HG02852 (cell line): Measurements from ENCODE around the gene SEBOX.

Experiments used
- ATAC-seq: cut with Tn5 transposase; IDR thresholded peaks from one replicate; pipeline ENCODE4 v1.9.1; 2021; ENCODE audit warnings: mild to moderate bottlenecking, moderate library complexity; ENCODE audit not compliant: unreplicated experiment

SEBOX gene

DNA sequence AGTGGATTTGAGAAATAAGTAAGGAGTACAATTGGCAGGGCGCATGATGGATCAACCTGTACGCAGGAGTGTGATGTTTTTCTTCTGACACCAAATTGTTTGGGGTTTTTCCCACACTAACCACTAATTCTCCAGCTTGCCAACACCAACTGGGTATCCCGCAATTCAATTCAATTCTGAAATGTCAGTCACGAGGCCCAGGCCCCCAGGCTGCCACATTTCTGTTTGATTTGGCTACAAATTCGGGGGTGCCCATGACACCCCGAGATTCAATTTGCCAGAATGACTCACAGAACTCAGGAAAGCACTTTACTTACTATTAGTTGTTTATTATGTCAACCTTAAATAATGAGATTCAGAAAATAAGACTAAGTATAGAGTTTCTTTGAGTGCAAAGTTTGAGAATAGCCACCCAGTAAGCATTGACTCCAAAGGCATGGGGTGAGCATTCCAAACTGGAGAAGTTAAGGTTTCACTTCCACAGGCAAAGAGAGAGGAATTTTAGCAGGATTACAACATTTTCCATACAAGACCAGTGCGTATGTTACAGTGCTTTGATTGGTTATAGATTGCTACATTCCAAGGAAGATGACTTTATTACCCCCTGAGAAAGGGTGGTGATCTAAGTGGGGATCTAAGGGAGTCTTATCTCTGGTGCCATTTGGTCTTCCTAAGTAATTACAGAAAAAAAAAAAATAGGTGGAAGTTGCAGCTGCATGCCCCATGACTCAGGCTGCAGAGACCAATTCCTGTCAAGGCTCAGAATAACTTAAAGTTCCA is 29.5 kb upstream of the SEBOX start:
- no peak for ATAC-seq

DNA sequence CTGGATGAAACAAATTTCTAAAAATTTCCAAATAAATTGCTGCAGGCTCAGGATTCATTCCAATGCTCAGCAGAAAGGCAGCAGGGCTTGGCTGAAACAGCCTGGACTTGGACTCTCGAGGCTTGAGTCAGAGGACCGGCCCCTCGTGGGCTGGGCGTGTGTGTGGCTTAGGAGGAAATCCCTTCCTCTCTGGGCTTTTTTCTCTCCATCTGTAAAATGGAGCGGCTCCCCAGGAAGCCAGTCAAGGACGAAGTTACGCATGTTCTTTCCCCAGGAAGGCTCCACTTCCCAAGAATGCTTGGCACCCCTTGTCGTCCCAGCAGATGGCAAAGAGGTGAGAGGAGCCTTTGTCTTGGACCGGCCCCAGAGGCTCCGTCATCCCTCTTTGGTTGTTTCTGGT is 27.5 kb upstream of the SEBOX start:
- ATAC-seq: no peak

DNA sequence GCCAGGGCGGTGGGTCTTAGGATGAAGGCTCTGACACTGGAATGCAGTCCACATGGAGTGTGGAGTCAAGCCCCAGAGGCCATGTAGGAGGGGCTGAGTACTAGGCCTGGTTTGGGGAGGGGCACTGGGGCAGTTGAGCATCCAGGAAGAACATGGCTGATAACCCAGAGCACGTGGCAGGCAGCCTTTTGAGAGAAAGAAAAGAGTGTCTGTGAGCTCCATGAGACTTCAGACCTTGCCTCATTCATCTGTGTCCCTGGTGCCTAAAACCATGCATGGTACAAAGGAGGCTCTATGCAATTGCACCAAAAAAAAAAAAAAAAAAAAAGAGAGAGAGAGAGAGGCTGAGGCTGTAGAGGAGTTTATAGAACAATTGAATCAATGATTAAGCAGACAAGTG is 26.4 kb upstream of the SEBOX start:
- ATAC-seq: no peak

DNA sequence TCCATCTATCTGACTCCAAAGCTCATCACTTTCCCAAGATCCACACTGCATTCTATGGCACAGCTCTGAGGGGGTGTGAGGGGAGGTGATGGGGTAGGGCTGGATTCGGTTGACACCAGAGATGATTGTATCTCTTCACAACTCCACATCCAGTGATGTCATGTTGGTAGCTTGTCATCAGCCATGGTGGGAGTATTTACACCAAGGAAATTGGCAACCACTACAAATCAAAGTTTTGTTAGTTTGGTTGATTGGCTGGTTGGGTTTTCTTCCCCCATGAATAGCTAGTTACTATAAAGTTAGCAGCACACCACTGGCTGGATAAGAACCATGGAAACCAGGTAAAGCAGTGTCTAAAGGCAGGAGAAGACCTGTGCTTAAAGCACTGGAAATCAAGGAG is 26.0 kb upstream of the SEBOX start:
- no peak for ATAC-seq

DNA sequence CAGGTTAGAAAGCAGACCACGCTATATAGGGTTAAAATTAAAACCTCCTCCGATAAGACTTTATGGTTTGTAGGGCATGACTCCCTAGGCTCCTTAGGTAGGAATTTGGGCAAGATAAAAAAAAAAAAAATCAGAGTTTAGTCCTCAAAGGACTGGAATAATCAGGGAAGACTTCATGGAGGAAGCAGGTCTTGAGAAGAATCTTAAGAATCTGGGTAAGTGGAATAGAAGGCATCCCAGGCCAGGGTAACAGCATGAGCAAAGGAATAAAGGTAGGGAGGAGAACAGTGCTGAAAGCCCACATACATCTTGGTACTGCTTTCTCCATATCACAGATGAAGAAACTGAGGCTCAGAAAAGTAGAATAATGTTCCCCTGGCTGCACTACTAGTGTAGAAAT is 25.6 kb upstream of the SEBOX start:
- ATAC-seq: no peak

DNA sequence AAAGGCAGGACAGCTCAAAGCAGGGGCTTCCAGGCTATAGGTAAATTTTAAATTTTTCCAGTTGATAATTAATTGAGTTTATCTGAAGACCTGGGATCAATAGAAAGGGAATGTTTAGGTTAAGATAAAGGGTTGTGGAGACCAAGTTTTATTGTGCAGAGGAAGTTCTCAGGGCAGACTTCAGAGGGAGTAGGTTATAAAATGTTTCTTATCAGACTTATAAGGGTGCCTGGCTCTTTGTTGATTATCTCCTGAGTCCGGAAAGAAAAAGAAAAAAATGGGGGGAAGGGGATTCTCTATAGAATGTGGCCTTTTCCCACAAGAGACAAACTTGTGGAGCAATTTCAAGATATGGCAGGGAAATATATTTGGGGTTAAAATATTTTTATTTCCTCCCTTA is 25.1 kb upstream of the SEBOX start:
- ATAC-seq: no peak

DNA sequence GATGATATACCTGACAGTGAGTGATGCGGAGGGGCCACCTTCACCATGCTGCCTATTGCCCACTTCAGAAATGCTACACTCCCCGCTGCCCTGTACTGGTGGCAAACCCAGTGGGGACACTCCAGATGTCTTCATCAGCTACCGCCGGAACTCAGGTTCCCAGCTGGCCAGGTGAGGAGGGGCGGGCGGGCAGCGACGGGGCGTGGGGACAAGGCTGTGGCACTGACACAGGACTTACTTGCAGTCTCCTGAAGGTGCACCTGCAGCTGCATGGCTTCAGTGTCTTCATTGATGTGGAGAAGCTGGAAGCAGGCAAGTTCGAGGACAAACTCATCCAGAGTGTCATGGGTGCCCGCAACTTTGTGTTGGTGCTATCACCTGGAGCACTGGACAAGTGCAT is 23.1 kb upstream of the SEBOX start:
- no peak for ATAC-seq

DNA sequence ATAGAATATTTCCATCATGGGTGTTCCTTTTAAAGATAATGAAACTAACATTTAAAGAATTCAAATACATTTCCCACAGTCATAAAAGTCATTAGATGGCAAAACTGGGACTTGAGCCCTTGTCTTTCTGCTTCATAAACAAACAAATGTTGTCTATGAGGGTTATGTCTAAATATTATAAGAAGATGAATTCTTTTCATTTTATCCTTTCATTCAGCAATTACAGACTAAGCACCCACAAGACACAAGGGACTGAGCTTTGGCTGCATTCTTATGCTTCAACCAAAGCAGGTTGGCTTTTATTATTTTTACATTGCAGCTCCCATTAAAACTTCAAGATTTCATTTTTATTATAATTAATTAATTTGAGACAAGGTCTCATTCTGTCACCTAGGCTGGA is 21.4 kb upstream of the SEBOX start:
- ATAC-seq: no peak

DNA sequence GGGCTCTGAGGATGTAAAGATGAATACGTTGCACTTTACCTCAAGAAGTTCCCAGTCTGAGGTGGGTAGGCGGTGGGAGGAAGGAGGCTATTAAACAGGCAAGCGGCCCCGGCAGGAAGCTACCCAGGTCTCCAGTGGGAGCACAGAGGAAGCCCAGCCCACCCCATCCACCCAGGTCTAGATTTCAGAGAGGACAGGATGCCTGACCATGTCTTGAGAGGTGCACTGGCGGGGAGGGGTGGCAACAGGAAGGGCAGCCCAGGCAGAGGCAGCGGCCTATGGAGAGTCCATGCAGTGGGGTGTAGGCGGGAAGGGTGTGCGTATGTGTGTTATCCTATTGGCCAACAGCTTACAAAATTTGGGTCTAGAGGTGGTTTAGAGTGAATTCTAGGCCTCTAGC is 20.4 kb upstream of the SEBOX start:
- no peak for ATAC-seq

DNA sequence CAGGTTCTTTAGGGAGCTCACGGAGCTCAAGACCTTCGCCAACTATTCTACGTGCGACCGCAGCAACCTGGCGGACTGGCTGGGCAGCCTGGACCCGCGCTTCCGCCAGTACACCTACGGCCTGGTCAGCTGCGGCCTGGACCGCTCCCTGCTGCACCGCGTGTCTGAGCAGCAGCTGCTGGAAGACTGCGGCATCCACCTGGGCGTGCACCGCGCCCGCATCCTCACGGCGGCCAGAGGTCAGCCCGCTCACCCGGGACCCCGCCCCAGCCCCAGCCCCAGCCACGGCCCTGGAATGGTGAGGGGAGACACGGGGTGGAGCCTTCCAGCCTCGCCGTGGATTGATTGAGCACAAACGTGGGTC is 20.0 kb upstream of the SEBOX start:
- ATAC-seq: peak; percentile 34

DNA sequence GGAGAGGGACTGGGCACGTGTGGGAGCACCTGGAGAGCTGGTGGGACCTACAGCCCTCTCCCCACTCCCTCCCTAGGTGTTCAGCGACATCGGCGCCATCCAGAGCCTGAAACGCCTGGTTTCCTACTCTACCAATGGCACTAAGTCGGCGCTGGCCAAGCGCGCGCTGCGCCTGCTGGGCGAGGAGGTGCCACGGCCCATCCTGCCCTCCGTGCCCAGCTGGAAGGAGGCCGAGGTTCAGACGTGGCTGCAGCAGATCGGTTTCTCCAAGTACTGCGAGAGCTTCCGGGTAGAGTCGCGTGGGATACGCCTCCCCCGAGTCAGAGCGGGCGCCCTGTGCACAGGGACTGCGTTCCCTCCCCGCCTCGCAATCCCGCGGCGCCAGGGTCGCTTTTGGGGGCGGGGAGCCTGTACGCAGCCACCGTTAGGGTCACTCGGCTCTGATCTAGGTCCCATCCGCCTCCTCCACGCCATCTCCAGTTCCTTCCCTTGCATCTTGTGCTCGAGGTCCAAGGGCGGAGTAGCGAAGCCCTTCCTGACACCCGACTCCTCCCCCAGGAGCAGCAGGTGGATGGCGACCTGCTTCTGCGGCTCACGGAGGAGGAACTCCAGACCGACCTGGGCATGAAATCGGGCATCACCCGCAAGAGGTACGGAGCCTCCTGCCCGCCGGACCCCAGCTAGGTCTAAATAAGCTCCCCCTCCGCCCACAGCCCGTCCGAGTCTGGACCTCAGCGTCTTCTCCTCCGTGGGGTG is 19.5 kb upstream of the SEBOX start:
- ATAC-seq: peak; percentile 60

DNA sequence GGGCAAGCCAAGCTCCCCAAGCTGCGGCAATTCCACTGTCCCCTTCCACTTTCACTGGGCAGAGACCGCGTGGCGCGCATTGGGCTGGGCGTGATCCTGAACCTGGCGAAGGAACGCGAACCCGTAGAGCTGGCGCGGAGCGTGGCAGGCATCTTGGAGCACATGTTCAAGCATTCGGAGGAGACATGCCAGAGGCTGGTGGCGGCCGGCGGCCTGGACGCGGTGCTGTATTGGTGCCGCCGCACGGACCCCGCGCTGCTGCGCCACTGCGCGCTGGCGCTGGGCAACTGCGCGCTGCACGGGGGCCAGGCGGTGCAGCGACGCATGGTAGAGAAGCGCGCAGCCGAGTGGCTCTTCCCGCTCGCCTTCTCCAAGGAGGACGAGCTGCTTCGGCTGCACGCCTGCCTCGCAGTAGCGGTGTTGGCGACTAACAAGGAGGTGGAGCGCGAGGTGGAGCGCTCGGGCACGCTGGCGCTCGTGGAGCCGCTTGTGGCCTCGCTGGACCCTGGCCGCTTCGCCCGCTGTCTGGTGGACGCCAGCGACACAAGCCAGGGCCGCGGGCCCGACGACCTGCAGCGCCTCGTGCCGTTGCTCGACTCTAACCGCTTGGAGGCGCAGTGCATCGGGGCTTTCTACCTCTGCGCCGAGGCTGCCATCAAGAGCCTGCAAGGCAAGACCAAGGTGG is 16.3 kb upstream of the SEBOX start:
- ATAC-seq: no peak

DNA sequence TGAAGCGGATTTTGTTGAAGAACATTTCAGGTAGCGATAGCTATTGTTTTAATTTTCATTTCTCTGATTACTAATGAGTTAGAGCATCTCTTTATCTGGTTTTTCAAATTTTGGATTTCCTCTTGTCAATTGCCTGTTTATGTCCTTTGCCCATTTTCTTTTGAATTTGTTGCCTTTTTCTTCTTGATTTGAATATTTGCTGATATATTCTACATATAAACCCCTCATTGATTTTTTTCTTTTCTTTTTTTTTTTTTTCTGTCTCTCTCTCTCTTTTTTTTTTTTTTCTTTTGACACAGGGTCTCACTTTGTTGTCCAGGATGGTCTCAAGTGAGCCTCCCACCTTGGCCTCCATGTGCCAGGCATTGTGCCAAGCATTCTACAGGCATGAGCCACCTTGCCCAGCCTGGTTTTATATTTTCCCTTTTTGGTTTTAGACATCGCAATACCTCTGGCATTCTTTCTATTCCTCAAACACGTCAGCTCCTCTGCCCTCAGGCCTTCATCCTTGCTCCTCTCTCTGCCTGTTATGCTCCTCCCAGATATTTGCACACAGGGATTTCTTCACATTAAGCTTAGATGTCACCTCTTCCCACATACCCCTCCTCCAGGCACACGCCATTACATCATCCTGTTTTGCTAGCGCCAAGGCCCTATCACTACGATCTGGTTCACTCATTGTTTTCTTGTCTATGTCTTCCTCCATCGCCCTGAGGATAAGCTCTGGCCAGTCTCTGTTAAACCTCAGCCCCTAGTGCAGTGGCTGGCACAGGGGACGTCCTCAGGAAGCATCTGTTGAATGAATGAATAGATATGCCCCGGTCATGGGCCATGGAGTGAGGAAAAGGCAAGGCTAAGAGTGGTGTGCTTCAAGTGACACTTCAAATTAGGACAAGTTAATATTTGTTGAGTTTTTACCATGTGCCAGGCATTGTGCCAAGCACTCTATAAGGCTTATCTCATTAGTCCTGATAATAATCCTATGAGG is 15.1 kb upstream of the SEBOX start:
- ATAC-seq: no peak

DNA sequence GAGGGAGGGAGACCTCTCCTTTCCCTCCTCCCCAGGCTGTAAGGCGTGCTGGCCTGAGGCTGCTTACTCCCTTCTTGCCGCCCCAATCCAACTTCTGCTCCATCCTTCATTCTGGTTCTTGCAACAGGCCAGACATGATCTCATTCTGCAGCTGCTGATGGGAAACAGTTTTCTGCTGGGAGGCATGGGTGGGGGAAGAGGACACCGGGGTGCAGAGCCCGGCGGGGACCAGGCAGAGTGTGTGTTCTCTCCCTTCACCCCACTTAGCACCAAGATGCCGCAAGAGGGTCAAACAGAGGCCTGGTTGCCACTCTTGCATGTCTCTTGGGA is 7.9 kb upstream of the SEBOX start:
- no peak for ATAC-seq

DNA sequence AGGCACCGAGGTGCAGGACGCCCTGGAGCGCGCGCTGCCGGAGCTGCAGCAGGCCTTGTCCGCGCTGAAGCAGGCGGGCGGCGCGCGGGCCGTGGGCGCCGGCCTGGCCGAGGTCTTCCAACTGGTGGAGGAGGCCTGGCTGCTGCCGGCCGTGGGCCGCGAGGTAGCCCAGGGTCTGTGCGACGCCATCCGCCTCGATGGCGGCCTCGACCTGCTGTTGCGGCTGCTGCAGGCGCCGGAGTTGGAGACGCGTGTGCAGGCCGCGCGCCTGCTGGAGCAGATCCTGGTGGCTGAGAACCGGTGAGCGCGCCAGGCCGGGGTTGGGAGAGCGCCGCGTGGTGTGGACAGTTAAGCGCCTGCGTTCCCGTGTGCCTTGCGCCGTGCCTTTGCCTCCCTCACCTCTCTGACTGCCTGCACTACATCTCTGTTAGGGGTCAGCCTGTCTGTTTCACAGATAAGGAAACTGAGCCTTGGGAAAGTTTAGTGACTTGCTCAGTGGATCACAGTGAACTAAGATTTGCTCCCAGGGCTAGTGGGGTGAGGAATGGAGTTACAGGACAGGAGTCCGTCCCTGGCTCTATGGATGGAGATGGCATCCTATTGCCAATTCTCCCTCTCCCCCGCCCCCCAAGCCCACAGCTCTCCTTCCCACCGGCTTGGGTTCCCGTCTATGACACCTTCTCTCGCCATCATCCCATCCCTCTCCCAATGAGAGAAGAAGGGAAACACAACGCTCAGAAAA is 7.4 kb upstream of the SEBOX start:
- ATAC-seq: peak; percentile 18

DNA sequence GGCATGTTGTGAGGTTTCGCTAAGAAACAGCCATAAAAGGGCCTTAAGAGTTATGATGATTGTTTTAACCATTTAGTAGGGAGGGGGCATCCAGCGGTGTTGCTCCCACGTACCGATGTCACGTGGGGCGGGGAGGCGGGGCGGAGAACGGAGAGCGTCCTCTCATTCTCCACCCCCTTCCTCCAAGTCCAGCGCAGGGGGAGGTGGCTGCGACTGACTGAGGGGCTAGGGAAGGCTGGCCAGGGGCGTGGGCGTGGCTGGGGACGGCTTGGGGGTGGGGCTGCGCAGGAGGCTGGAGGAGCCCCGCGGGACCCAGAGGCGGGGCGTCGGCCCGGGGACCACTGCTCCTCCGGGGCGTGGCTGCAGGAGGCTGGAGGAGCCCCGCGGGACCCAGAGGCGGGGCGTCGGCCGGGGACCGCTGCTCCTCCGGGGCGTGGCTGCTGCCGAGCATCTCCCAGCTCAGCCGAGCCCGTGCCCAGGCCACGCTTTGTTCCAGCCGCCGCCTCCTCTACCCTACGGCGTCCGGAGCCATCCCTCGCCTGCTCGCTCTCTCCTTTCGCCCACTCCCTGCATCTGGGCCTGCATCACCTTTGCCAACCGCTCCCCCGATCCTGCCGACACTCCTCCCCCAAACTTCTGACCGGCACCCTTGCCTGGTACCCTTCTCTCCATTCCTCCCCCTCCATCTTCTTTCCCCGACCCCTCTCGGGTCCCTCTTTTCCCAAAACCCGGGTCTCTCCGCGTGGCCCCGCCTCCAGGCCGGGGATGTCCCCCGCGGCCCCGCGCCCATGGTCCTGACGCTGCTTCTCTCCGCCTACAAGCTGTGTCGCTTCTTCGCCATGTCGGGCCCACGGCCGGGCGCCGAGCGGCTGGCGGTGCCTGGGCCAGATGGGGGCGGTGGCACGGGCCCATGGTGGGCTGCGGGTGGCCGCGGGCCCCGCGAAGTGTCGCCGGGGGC is 6.5 kb upstream of the SEBOX start, which contains the start of gene SARM1:
Gene SARM1 (plus strand): TSS at position 450 of the 958 bp plus-strand sequence. CDS start 339 bp downstream, at position 789.
- peak; percentile 81 for ATAC-seq

DNA sequence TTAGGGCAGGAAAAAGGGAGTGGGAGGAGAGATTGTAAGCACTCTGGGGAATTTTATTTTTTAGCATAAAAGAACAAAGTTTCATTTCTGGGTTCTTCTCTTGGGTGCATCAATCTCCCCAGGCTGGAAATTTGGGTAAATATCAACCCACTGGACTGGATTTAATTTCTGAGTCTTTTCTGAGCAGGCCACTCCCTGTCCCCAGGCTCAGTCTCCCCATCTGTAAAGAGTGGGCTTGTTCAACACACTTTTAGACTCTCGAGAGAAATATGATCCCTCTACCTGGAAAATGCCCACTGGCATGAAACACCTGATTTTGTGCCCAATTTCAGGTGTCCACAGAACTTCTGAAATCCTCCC is 5.7 kb upstream of the SEBOX start:
- ATAC-seq: no peak

DNA sequence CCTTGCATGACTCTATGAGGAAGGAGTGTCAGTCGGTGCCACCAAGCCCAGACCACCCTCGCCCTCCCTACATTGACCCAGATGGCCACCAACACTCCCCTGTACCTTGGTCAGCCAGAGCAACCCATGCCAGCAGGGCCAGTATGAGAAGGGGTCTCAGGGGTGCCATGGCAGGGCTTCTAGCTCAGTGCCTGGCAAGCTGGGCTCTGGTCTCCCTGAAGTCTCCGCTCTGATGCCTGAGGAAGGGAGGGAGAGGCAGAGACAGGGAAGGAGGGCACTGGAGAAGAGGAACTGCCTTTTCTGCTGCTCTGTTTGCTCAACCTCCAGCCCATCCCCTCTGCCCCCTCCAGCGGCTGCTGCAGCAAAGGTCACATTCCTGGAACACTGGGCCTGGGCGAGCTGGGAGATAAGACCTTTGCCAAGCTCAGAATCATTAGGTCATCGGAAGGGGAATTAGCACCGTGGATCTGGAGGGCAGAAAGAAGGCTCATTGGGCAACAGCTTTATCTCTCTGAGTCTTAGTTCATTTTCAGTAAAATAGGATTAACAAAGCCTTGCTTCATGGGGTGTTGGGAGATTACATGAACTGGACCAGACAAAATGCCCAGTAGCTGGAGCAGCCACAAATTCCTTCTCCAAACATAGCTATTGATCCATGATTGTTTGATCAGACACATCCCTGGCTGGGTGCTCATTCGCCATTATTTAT is 5.2 kb upstream of the SEBOX start, which contains the start of gene VTN:
Gene VTN (minus strand): TSS at position 273 of the 709 bp plus-strand sequence. CDS start 104 bp downstream, at position 169.
- no peak for ATAC-seq
